ENCODE data around the gene TULP1. TPM values are rescaled to one million over a fixed set of nuclear protein-coding genes. Genes with fewer than 3 reads are reported as not detected.

TULP1 gene
- total and polyA plus RNA-seq, 2 of the 4 experiments (the other 2 are of a cell fraction), result not detected

DNA sequence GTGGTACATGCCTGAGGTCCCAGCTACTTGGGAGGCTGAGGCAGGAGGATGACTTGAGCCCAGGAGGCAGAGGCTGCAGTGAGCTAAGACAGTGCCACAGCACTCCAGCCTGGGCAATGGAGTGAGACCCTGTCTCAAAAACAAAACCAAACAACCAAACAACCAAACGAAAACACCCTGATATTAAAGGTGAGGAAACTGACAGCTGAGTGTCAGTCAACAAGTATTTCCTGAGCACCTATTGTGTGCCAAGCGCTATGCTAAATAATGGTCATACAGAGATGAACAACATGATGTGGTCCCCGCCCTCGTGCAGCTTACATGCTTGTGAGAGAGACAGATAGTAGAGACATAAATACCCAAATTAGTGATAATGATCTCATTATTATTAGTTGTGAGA lies 1.9 kb upstream of the TULP1 start:
- Histone ChIP-seq H3K56ac (ENCODE audit: extremely low read depth, insufficient read depth, low read length) (no peak overlapping the region), H3K4me1 (ENCODE audit: control insufficient read depth, insufficient read depth, low read length) (no peaks in the 10 kb centered on the region), H3K4me3 (ENCODE audit: insufficient read depth, low read depth, low read length) (no peak overlapping the region), H4K20me1 (ENCODE audit: insufficient read depth, low read length) (no peaks in the 10 kb centered on the region), H4K91ac (ENCODE audit: insufficient read depth, low read depth, low read length) (no peak overlapping the region), H4K8ac (ENCODE audit: low read depth in 2 of 2, low read length in 2 of 2) (no peak overlapping the region), H3K27ac (ENCODE audit: insufficient read depth, low read length) (no peak overlapping the region), H3K9me1 (ENCODE audit: insufficient read depth, low read length) (no peaks in the 10 kb centered on the region), H4K5ac (ENCODE audit: low read depth, low read length) (no peak overlapping the region), H3K4me2 (ENCODE audit: low read depth, low read length) (no peak overlapping the region), H2BK15ac (ENCODE audit: low read depth, low read length) (no peak overlapping the region), H3K79me1 (ENCODE audit: low read depth in 1 of 2, low read length in 2 of 2) (no peaks in the 10 kb centered on the region), H2AFZ (replicated peaks; ENCODE audit: low read length, poor library complexity) (no peak overlapping the region), H3K9ac (ENCODE audit: low read depth, low read length) (no peak overlapping the region), H3K14ac (replicated peaks; ENCODE audit: low read depth, low read length) (no peak overlapping the region), H3K23ac (ENCODE audit: low read depth, low read length) (no peak overlapping the region), H3K27me3 (ENCODE audit: control insufficient read depth, insufficient read depth, low read length) (peaks cover 38% of the 10 kb centered on the region), H2AK5ac (ENCODE audit: low read depth, low read length) (no peak overlapping the region), H2BK20ac (ENCODE audit: low read depth, low read length) (no peak overlapping the region), H3K36me3 (ENCODE audit: control insufficient read depth, insufficient read depth, low read length) (no peaks in the 10 kb centered on the region), H2BK5ac (ENCODE audit: low read depth, low read length, poor library complexity, severe bottlenecking) (no peak overlapping the region), H3K18ac (ENCODE audit: low read depth, low read length) (no peak overlapping the region), H3K9me3 (ENCODE audit: control insufficient read depth, insufficient read depth, low read length) (no peaks in the 10 kb centered on the region), H2BK120ac (ENCODE audit: low read depth, low read length) (no peak overlapping the region), H3K4ac (ENCODE audit: low read depth, low read length) (no peak overlapping the region), H2AK9ac (replicated peaks; ENCODE audit: low read depth, low read length, poor library complexity) (no peak overlapping the region)
- DNase-seq (no peak), ATAC-seq (ENCODE audit: low read depth) (no peak)
- no TSS peak for BruUV-seq (replicated peaks)
- TF ChIP-seq RFX5 (IDR thresholded peaks at IDR 0.05; ENCODE audit: low read depth, low read length) (no peak), RAD21 (IDR thresholded peaks at IDR 0.05; ENCODE audit: low read length) (no peak), POLR2A (IDR thresholded peaks at IDR 0.05; ENCODE audit: low read depth, low read length) (no peak), CEBPB (IDR thresholded peaks at IDR 0.05; ENCODE audit: low read depth, low read length) (no peak), BHLHE40 (IDR thresholded peaks at IDR 0.05; ENCODE audit: low read depth, low read length) (no peak), NFE2L2 (IDR thresholded peaks at IDR 0.05; ENCODE audit: low read depth, low read length) (no peak), MAZ (IDR thresholded peaks at IDR 0.05; ENCODE audit: borderline replicate concordance, low read depth, low read length) (no peak), FOS (IDR thresholded peaks at IDR 0.05; ENCODE audit: low read depth, low read length) (no peak)
- TF ChIP-seq, protein P1, sequence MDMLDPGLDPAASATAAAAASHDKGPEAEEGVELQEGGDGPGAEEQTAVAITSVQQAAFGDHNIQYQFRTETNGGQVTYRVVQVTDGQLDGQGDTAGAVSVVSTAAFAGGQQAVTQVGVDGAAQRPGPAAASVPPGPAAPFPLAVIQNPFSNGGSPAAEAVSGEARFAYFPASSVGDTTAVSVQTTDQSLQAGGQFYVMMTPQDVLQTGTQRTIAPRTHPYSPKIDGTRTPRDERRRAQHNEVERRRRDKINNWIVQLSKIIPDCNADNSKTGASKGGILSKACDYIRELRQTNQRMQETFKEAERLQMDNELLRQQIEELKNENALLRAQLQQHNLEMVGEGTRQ (IDR thresholded peaks at IDR 0.05; ENCODE audit: low read depth, low read length), result no peak
- TF ChIP-seq, protein P2, sequence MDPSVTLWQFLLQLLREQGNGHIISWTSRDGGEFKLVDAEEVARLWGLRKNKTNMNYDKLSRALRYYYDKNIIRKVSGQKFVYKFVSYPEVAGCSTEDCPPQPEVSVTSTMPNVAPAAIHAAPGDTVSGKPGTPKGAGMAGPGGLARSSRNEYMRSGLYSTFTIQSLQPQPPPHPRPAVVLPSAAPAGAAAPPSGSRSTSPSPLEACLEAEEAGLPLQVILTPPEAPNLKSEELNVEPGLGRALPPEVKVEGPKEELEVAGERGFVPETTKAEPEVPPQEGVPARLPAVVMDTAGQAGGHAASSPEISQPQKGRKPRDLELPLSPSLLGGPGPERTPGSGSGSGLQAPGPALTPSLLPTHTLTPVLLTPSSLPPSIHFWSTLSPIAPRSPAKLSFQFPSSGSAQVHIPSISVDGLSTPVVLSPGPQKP (IDR thresholded peaks at IDR 0.05; ENCODE audit: borderline replicate concordance, low read depth, low read length), result no peak
- WGBS, 2 experiments (ENCODE audit: extremely low coverage in 2 of 2, insufficient read length in 1 of 2), result no CpG with 5 or more reads among the region's 4 CpGs
- CTCF ChIA-PET, result no interaction called here
- in situ Hi-C loops (cut with MboI; ENCODE audit: low sequenced_read_pairs) (no loop called here), intact Hi-C loops (cut with micrococcal nuclease) (no loop called here), dilution Hi-C loops (cut with HindIII; ENCODE audit: low sequenced_read_pairs, unreplicated experiment) (no loop called here)
- POLR2A ChIA-PET (ENCODE audit: unreplicated experiment), result no interaction called here

Measured in IMR-90 (cell line).